Right renal cortex interstitium (tissue), 3 donors: ENCODE measurements around the gene IP6K1. TPM values are rescaled to one million over a fixed set of nuclear protein-coding genes. Genes with fewer than 3 reads are reported as not detected.
"Not testable (repeated sequence)": the region's sequence is repeated elsewhere in the genome, so short reads cannot be mapped to it uniquely, and the experiment has no call there.

Source experiments
- DNase-seq, 3 donors: peaks; one replicate each; pipeline ENCODE4 v3.0.0-alpha.2; 2013; ENCODE audit warnings: low read depth in 3 of 3, low spot score in 2 of 3
- polyA plus RNA-seq, 3 donors: library from polyadenylated mRNA; unstranded; fragments of 120-200 nt; gene quantifications; one replicate each; pipeline ENCODE4 v1.2.1, GENCODE V29; 2013; ENCODE audit not compliant: insufficient read length in 3 of 3

IP6K1 gene
- polyA plus RNA-seq, 3 donors, result 52.5 to 60.9 (median 55.7) TPM

DNA sequence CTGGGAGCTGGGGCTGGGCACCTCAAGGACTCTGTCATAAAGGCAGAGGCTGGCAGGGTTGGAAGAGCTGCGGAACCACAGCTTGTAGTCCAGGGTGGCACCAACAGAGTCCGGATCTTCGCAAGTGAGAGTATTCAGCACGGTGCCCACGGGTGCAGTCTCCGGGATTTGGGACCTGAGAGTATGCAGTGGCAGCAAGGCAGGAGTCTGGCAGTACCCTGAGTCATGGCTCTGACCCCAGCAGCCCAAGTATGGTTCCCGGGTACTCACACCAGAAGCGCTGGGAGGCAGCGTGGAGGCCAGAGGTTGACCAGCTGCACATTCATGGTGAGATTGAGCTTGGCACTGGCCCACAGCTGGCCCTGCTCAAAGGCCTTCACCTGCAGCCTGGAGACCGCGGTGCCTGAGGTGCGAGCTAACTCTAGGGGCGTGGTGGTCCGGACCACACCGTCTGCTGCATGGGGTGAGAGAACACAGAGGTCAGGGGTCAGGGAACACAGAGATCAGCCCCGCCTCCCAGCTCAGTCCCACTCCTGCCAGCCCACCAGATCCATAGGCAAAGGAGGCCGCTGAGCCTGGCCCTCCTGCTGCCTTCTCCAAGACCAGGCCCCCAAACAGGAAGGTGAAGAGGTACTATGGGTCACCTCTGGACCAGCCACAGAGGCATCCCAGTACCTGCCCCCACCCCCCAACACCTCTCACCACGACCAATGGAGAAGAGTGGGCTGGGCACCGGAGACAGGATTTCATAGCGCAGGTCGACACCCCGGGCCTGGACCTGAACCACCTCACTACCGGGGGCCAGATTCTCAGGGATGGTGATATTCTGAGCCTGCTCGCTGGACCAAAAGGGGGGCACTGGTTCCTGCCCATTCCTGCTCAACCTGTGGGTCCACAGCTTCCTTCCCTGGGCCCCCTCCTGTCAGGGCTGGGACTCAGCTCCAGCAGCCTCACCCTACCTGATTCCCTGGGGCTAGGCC, 8.9 kb upstream of the IP6K1 start:
- no peak for DNase-seq

DNA sequence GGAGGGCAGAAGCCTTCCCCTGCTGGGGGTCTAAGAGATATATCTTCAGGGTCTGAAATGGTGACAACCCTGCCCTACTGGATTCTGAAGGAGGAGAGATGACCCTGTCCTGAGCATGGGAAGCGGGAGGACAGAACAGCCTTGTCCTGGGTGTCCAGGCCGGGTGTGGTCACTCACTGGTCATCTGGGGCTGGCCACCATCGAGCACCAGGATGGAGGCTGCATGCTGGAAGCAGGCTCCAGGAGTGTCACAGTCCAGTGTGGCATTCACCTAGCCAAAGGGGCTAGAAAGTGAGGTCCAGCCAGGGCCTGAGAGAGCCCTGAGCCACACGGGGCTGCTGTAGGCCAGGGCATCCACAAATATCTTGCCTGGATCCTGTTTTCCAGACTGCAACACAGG, 8.1 kb upstream of the IP6K1 start:
- no peak for DNase-seq

DNA sequence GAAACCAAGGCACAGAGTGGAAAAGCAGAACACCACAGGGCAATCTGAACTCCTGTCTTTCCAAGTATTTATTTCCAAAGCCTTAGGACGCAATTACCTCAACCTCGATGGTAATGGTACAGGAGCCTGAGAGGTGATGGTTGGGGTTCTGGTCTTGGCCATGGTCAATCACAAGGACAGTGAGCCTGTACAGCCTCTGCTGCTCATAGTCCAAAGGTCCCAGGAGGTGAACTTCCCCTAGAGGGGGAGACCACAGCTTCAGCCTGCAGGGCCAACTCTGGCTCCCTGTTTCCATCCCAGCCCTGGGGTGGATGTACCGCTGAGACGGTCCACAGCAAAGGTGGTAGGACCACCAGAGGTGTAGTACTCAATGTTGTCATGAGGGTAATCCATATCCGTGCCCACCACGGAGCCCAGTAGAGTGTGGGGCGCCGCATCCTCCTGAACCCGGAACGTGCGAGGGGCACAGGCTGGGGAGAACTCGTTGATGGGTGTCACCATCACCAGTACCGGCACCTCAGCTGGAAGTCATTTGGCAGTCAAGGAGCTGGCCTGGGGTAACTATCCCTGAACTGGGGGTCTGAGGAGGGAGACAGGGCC, 7.2 kb upstream of the IP6K1 start:
- no peak for DNase-seq

DNA sequence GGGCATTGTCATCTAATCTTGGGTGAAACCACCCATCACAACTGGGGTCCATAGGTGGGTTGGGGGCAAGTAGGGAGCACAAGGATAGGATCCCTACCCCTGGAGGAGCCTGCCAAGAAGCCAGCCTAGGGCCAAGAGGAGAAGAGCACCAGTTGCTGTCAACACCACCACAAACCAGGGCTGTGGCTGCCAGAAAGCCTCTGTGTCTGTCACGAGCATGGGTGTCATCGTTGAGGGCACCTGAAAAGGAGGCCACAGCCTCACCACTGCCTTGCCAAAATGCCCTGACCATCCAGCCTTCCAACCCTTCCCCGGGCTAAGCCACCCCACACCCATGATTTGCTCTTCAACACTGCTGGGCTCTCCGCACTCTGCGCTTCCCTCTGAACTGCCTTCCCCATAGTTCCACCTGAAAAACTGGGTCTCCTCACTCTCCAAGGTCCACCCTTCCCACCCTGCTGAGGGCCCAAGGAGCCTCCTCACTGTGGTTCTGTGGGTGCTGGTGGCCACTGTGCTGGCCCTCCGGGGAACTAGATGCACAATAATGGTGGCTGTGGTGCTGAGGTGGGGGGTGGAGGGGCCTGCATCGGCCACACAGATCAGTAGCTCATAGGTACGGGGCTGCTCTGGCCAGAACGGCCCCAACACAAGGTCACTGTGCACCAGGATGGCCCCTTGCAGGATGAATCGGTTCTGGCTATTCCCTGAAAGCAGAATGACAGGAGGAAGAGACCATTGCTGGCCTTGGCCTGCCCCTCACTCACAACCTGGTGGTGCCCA, 6.2 kb upstream of the IP6K1 start:
- no peak for DNase-seq

DNA sequence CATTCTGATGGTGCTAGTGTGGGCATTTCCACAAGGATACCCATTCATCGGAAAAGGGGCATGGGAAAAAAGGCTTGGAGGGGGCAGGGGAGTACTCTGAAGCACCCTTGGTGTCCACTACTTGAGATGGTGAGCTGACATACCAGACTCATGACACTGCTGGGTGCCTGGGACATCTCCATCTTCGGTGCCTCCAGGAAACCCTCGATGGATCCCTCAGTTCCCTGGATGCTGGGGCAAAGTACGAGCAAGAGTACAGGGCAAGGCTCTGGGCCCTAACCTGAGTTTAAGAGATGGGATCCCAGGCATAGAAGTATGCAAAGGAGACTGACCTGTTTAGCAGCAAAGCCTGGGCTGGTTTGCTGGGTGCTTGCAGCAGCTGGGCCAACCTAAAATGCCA, 5.2 kb upstream of the IP6K1 start:
- DNase-seq, result no peak

DNA sequence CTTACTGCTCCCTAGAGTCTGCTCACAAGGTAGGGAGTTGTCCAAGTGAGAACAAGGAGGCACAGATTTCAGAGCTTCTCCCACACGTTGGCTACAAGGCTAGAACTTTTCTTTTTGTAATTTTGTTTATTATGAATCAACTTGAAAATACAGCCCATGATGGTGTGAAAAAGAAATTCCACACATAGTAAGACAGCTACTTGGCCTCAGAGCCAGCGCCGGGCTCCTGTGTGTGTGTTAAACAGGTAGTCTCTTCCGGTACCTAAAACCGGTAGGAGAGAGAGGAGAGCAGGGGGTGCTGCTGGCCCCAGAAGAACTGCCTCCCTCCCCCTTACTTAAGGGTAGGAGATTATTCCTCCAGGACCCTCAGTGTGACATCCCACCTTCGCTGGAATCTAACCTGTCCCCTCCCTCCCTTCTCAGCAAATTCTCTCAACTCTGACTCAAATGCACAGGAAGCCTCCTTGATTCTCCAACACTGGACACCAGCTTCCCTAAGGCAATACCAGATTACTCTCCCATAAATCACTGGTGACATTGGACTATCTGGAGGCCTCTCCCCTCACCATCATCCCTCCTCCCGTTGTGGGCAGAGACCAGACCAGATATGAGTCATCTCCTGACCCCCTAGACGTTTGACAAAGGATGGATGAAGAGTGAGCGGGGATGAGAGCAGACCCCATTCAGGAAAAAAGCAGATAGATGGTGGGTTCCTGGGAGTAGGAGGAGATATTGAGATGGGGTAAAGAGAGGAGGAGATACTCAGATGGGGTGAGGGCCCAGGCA, 4.5 kb upstream of the IP6K1 start:
- no peak for DNase-seq

DNA sequence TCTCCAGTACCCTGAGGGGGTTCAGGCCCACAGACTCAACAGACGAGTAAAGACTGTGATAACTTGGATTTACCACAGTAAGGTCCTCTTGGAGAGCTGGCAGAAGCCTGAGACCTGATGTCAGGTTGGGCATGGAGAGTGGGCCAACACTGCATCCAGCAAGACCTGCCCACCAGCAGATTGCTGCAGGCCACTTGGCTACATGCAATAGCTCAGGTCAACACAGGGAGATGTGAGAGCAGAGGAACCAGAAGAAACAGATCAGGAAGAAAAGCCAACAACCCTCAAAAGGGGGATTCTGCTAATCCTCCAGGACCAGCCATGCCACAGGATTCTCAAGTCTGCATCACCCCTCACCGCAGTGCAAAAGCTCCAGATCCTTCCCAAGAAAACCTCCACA, 1.7 kb upstream of the IP6K1 start:
- DNase-seq, result no peak

DNA sequence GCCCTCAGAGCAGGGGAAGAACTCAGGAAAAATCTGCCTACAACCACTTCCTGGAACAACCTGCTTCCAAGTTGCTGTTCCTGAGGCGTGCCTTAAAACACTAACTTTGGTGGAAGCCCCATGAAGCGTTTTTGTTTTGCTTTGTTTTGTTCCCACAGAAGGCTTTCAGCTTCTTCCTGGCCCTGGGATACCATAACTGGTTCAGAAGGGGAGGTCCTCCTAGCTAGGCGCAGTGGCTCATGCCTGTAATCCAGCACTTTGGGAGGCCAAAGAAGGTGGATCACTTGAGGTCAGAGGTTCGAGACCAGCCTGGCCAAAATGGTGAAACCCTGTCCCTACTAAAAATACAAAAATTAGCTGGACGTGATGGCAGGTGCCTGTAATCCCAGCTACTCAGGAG, 1.2 kb upstream of the IP6K1 start:
- DNase-seq, result no peak

DNA sequence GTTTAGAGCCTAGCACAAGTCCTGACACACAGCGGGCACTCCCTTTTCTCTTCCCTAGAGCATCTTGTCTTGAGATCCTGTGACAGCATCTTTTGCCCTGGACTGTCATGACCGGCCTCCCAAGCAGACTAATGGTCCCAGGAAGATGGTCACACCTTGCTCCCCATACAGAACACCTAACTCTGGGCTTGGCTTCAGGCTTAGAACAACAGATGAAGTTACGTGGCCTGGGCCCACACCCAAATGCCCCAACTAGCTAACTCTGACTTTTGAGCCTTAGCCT, 781 bp upstream of the IP6K1 start:
- DNase-seq, result no peak

DNA sequence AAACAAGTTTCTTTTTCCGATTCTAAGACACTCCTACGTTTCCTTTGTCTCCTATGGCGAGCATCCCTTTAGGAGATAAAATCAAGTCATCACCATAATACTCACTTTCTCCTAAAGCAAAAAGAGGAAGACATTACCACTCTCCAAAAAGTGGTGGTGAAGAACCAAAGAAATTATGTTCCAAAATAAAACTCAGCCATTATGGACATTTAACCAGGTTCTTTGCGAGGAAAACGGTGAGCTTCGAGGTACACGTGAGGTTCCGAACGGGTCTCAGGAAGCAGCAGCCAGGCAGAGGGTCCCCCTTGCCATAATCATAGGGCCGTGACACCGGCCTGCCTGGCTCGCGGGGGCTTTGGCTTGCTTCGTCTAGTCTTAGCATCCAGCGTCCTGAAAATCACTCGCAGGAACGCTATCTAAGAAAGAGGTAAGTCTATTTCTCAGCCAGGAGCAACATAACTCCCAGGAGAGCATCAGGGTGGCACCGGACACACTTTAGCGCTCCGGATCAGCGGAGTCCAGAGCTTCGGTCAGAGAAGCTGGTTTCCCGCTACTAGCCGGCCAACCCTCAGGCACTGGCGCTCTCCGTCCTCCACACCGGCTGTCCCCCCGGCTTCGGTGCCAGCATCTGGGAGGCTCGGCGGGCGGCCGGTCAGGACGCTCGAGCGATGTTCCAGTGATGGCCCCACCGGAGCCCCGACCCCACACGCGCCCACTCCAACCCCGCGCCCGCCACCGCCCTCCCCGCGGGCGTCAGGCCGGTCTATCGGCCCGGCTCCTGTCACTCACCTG, 581 bp downstream of the IP6K1 start:
- DNase-seq, result no peak

DNA sequence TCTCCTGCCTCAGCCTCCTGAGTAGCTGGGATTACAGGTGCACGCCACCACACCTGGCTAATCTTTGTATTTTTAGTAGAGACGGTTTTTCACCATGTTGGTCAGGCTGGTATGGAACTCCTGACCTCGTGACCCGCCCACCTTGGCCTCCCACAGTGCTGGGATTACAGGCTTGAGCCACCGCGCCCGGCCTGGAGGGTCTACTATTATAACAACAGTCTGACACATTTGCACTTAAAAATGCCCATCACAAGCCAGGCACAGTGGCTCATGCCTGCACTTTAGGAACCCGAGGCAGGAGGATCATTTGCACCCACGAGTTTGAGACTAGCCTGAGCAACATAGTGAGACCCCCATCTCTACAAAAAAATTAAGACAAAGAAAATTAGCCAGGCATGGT, 4.1 kb downstream of the IP6K1 start:
- not testable (repeated sequence) for DNase-seq

DNA sequence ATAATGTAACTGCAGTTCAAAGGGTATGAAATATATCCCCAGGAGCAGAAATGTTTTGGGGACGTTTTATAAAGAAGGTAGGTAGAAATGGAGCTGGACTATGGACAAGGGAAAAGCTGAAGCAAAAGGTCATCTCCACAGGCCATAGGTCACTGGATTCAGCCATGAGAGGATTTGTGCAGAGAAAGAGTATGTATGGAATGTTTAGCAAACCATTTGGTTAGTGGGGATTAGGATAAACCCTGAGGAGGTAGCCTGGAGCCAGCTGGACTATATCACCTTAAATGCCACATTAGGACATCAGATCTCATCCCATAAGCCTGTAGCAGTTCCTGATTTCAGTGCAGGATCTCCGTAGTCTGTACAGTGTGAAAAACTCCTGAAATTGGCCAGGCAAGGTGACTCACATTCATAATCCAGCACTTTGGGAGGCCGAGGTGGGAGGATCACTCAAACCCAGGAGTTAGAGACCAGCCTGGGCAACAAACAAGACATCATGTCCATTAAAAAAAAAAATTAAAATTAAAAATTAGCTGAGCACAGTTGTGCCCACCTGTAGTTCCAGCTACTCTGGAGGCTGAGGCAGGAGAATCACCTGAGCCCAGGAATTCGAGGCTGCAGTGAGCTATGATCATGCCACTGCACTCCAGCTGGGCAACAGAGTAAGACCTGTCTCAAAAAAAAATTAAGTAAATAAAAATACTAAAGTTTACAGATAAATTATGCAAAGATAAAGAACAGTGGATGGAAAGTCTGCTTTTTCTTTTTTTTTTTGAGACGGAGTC, 4.7 kb downstream of the IP6K1 start:
- DNase-seq, result no peak

DNA sequence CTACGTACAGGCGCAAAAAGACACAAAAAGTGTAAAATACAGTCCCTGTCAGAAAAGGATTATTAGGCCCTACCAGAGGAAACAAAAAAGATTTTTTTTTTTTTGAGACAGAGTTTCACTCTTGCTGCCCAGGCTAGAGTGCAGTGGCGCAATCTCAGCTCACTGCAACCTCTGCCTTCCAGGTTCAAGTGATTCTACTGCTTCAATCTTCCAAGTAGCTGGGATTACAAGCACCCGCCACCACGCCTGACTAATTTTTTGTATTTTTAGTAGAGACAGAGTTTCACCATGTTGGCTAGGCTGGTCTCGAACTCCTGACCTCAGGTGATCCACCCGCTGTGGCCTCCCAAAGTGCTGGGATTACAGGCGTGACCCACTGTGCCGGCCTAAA, 5.4 kb downstream of the IP6K1 start:
- not testable (repeated sequence) for DNase-seq

DNA sequence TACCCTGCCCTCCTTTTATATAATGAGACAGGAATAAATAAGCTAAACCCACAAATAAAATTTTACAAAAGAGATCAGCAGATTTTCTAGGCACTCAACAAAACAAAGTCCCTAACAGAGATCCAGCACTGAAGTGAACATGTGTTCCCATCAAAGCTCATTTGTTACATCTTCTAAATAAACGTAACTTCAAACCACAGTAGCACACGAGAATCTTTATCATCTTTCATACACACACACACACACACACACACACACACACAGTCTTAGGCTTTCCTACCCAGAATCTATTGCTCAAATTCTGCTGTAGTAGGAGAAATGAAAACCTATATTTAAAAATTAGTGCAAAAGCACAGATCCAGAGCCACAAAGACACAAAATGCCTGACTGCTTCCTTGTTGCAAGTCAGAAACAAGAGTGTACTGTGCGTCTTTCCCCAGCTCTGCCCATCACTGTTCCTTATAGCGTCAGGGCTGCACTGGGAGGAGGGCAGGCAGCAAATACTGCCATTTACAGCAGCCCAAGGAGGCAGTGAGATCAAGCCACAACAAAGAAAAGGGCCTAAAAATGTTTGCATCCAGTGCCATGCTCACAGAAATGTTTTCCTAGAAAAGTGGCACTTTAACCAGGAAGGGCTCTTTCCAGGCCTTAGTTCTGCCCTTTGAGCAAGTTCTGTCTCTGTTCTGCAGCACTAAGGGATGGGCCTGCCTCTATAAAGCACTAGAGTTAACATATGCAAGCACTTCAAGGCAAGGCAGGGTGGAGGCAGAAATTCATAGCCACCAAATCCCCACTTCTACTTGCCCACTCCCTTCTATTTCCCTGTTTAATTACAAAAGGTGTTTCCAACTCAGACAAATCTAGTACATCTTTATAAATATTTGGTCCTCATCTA, 6.0 kb downstream of the IP6K1 start:
- no peak for DNase-seq

DNA sequence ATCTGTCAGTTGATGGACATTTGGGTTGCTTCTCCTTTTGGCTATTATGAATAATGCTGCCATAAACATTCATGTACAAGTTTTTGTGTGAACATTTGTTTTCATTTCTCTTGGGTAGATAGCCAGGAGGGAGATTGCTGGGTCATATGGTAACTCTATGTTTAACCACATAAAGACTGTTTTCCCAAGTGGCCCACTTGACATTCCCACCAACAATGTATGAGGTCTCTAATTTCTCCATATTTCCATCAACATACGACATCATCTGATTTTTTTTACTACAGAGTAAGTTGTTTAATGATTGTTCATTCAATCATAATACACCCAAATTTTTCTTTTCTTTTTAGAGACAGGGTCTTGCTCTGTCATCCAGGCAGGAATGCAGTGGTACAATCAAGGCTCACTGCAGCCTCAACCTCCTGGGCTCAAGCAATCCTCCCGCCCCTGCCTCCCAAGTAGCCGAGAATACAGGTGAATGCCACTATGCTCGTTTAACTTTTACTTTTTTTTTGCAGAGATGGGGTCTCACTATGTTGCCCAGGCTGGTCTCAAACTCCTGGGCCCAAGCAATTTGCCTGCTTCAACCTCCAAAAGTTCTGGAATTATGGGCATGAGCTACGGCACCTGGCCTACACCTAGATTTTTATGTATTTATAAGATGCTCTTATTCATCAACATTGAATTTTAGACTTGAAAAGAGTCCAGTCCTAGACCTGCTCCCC, 6.8 kb downstream of the IP6K1 start:
- DNase-seq, result no peak

DNA sequence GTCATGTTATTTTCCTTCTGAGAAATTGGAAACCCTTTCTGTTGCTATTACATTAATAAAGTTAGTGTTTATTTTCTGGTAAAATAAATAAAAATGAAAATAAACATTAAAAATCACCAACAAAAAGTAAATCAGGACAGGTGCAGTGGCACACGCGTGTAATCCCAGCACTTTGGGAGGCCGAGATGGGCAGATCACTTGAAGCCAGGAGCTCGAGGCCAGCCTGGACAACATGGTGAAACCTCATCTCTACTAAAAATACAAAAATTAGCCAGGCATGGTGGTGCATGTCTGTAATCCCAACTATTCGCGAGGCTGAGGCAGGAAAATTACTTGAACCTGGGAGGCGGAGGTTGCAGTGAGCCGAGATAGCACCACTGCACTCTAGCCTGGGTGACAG, 10.2 kb downstream of the IP6K1 start:
- DNase-seq, result not testable (repeated sequence)

DNA sequence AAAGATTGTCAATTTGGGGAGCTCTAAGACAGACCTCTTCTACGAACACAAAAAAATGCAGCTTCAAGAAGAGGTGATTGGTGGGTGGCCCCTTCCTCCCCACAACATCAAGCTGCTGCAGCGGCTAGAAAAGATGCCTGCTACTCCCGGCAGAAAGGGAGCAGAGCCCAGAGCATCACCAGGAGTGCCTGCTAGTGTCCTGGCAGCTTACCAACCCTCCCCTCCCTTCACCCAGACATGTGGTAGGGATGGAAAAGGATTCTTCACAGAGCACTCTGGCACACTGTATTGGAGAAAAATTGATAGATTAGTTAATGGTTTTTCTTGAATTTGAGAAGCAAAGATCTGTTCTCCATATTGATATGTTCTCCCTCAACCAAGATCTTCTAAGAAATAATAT, 10.8 kb downstream of the IP6K1 start:
- no peak for DNase-seq

DNA sequence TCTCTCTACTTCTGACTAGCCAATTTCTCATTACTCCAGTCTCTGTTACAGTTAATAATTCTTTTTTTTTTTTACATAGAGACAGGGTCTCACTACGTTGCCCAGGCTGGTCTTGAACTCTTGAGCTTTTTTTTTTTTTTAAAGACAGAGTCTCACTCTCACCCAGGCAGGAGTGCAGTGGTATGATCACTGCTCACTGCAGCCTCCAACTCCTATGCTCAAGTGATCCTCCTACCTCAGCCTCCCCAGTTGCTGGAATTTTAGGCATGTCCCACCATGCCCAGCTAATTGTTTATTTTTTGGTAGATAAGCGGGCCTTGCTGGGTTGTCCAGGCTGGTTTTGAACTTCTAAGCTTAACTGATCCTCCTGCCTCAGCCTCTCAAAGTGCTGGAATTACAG, 13.6 kb downstream of the IP6K1 start:
- no peak for DNase-seq
